Measurements from ENCODE around the gene IP6K2. TPM values are rescaled to one million over a fixed set of nuclear protein-coding genes. Genes with fewer than 3 reads are reported as not detected.

The IP6K2 gene
- total and polyA plus RNA-seq, 10 donors = 62.1 to 105 (median 77.0) TPM

- TF ChIP-seq CTCF (IDR thresholded peaks at IDR 0.05 in 8 of 11, conservative IDR thresholded peaks at IDR 0.05 in 3 of 11) = no peak
- intact Hi-C loops (cut with DNase I; ENCODE audit: low total_unique reads) = no loop called here
- Histone ChIP-seq H3K27ac (no peak overlapping the region), H3K27me3 (replicated peaks in 1 of 7) (no peaks in the 10 kb centered on the region), H3K9me3 (no peaks in the 10 kb centered on the region), H3K4me1 (peaks cover 18 to 51% (median 41%) of the 10 kb centered on the region in 6 donors), H3K36me3 (peaks cover 0 to 58% (median 33%) of the 10 kb centered on the region in 6 donors), H3K4me3 (no peak overlapping the region)
- DNase-seq = peak; percentile 61
- WGBS, 5 donors = 95 to 97% (median 96%) methylated on average over 12 to 17 of the region's 17 CpGs
Observed at GRCh38 chr3:48681974-48682610, 34.9 kb downstream of the IP6K2 start.

GRCh38 chr3:48681541-48681880 is 35.5 kb downstream of the IP6K2 start:
- 93 to 99% (median 96%) methylated on average over 4 to 7 of the region's 7 CpGs for whole genome bisulfite sequencing, 5 donors
- H3K4me1 ChIP-seq = peaks cover 18 to 48% (median 38%) of the 10 kb centered on the region in 6 donors
- H3K36me3 ChIP-seq = peaks cover 0 to 63% (median 33%) of the 10 kb centered on the region in 6 donors
- DNase-seq = no peak
- no peak overlapping the region for H3K27ac ChIP-seq
- no peak for TF ChIP-seq POLR2AphosphoS5 (IDR thresholded peaks at IDR 0.05)
- TF ChIP-seq CTCF (IDR thresholded peaks at IDR 0.05 in 8 of 11, conservative IDR thresholded peaks at IDR 0.05 in 3 of 11) = no peak
- no peak for TF ChIP-seq POLR2A (IDR thresholded peaks at IDR 0.05)
- intact Hi-C loops (cut with DNase I; ENCODE audit: low total_unique reads) = no loop called here
- H3K27me3 ChIP-seq (replicated peaks in 1 of 7) = no peaks in the 10 kb centered on the region
- H3K4me3 ChIP-seq = no peak overlapping the region
- no peaks in the 10 kb centered on the region for H3K9me3 ChIP-seq

- Histone ChIP-seq H3K4me3 (no peak overlapping the region), H3K4me1 (peaks cover 13 to 43% (median 33%) of the 10 kb centered on the region in 6 donors), H3K36me3 (peaks cover 0 to 69% (median 33%) of the 10 kb centered on the region in 6 donors), H3K9me3 (no peaks in the 10 kb centered on the region), H3K27ac (no peak overlapping the region), H3K27me3 (replicated peaks in 1 of 7) (no peaks in the 10 kb centered on the region)
- intact Hi-C loops (cut with DNase I; ENCODE audit: low total_unique reads) = no loop called here
- DNase-seq = no peak
- 93 to 97% (median 95%) methylated on average over 16 to 17 of the region's 17 CpGs for WGBS, 5 donors
- TF ChIP-seq POLR2A (IDR thresholded peaks at IDR 0.05) (no peak), POLR2AphosphoS5 (IDR thresholded peaks at IDR 0.05) (no peak), CTCF (IDR thresholded peaks at IDR 0.05 in 8 of 11, conservative IDR thresholded peaks at IDR 0.05 in 3 of 11) (no peak)
Observed at GRCh38 chr3:48680811-48681540, 36.0 kb downstream of the IP6K2 start.
